IPS DF 6.9 (cell line): Measurements from ENCODE around the gene TLL2.

Source experiments
- DNase-seq: peaks from one replicate; pipeline ENCODE4 v3.0.0-alpha.2; 2013; ENCODE audit warnings: low read depth, low spot score
- H3K27ac ChIP-seq: one replicate; pipeline ENCODE4 v1.5.1; 2013; ENCODE audit warnings: low read length, control low read depth
- H3K27me3 ChIP-seq: 2 replicates; pipeline ENCODE4 v1.6.1; 2013; ENCODE audit warnings: mild to moderate bottlenecking, low read length; ENCODE audit not compliant: control insufficient read depth, insufficient read depth
- H3K36me3 ChIP-seq: 2 replicates; pipeline ENCODE4 v1.6.1; 2013; ENCODE audit warnings: low read length; ENCODE audit not compliant: control insufficient read depth, insufficient read depth
- H3K4me1 ChIP-seq: 2 replicates; pipeline ENCODE4 v1.6.1; 2013; ENCODE audit warnings: low read length; ENCODE audit not compliant: control insufficient read depth, insufficient read depth
- H3K4me3 ChIP-seq: 2 replicates; pipeline ENCODE4 v1.5.1; 2013; ENCODE audit warnings: mild to moderate bottlenecking, low read length
- H3K9me3 ChIP-seq: 2 replicates; pipeline ENCODE4 v1.6.1; 2013; ENCODE audit warnings: low read length, inconsistent platforms; ENCODE audit not compliant: control insufficient read depth, insufficient read depth
- WGBS: extraction: QIAGEN DNeasy Blood & Tissue Kit; methylation state at CpG from one replicate; pipeline ENCODE4 v1.1.7; 2013; ENCODE audit warnings: mixed read lengths, missing lambda C conversion rate; ENCODE audit not compliant: insufficient read length, insufficient coverage; 5-methylcytosine and 5-hydroxymethylcytosine counted together

TLL2 gene

GRCh38 chr10:96493871-96494525 lies 19.7 kb downstream of the TLL2 start:
- H3K4me3 ChIP-seq = no peak overlapping the region
- H3K9me3 ChIP-seq = no peaks in the 10 kb centered on the region
- H3K27ac ChIP-seq = no peak overlapping the region
- WGBS = no CpG with 5 or more reads among the region's 12 CpGs
- peaks cover 2% of the 10 kb centered on the region for H3K4me1 ChIP-seq
- H3K27me3 ChIP-seq = no peaks in the 10 kb centered on the region
- DNase-seq = no peak
- H3K36me3 ChIP-seq = no peaks in the 10 kb centered on the region

GRCh38 chr10:96493254-96493653 lies 20.5 kb downstream of the TLL2 start:
- H3K9me3 ChIP-seq = no peaks in the 10 kb centered on the region
- WGBS = no CpG with 5 or more reads among the region's 2 CpGs
- H3K27ac ChIP-seq = no peak overlapping the region
- DNase-seq = no peak
- no peaks in the 10 kb centered on the region for H3K36me3 ChIP-seq
- no peaks in the 10 kb centered on the region for H3K27me3 ChIP-seq
- H3K4me1 ChIP-seq = peaks cover 2% of the 10 kb centered on the region
- H3K4me3 ChIP-seq = no peak overlapping the region

- no peaks in the 10 kb centered on the region for H3K9me3 ChIP-seq
- H3K4me1 ChIP-seq = peaks cover 2% of the 10 kb centered on the region; the same call in 1 of the 2 replicates
- H3K27ac ChIP-seq = no peak overlapping the region
- H3K27me3 ChIP-seq = no peaks in the 10 kb centered on the region
- no peaks in the 10 kb centered on the region for H3K36me3 ChIP-seq
- no peak for DNase-seq
- no CpG with 5 or more reads among the region's 3 CpGs for WGBS
- no peak overlapping the region for H3K4me3 ChIP-seq
Observed at GRCh38 chr10:96491303-96491702, 22.4 kb downstream of the TLL2 start.

GRCh38 chr10:96488161-96488935 lies 25.4 kb downstream of the TLL2 start:
- Histone ChIP-seq H3K4me3 (no peak overlapping the region), H3K27me3 (no peaks in the 10 kb centered on the region), H3K36me3 (no peaks in the 10 kb centered on the region), H3K27ac (no peak overlapping the region), H3K4me1 (no peaks in the 10 kb centered on the region), H3K9me3 (no peaks in the 10 kb centered on the region)
- no peak for DNase-seq
- no CpG with 5 or more reads among the region's 14 CpGs for WGBS

- H3K36me3 ChIP-seq = no peaks in the 10 kb centered on the region
- H3K27me3 ChIP-seq = no peaks in the 10 kb centered on the region
- no peak for DNase-seq
- H3K4me3 ChIP-seq = no peak overlapping the region
- H3K27ac ChIP-seq = no peak overlapping the region
- WGBS = no CpG with 5 or more reads among the region's 4 CpGs
- H3K4me1 ChIP-seq = no peaks in the 10 kb centered on the region; the same call in 1 of the 2 replicates
- no peaks in the 10 kb centered on the region for H3K9me3 ChIP-seq
Observed at GRCh38 chr10:96482815-96483588, 30.7 kb downstream of the TLL2 start.

- no peaks in the 10 kb centered on the region; the same call in 1 of the 2 replicates for H3K4me1 ChIP-seq
- H3K27ac ChIP-seq = no peak overlapping the region
- no peak for DNase-seq
- H3K4me3 ChIP-seq = no peak overlapping the region
- WGBS = no CpG with 5 or more reads among the region's 9 CpGs
- H3K9me3 ChIP-seq = no peaks in the 10 kb centered on the region
- H3K36me3 ChIP-seq = no peaks in the 10 kb centered on the region
- no peaks in the 10 kb centered on the region for H3K27me3 ChIP-seq
Observed at GRCh38 chr10:96478355-96478754, 35.4 kb downstream of the TLL2 start.

- no peaks in the 10 kb centered on the region for H3K9me3 ChIP-seq
- WGBS = no CpG with 5 or more reads among the region's 9 CpGs
- 0 out of 2 replicates have a peak, but pooled peaks cover 2% of the 10 kb centered on the region for H3K4me1 ChIP-seq
- H3K4me3 ChIP-seq = no peak overlapping the region
- H3K27me3 ChIP-seq = no peaks in the 10 kb centered on the region
- no peaks in the 10 kb centered on the region for H3K36me3 ChIP-seq
- no peak for DNase-seq
- no peak overlapping the region for H3K27ac ChIP-seq
Observed at GRCh38 chr10:96473866-96474265, 39.9 kb downstream of the TLL2 start.

GRCh38 chr10:96470116-96470743 lies 43.5 kb downstream of the TLL2 start:
- Histone ChIP-seq H3K27ac (no peak overlapping the region), H3K27me3 (no peaks in the 10 kb centered on the region; the same call in 1 of the 2 replicates), H3K4me3 (no peak overlapping the region), H3K36me3 (no peaks in the 10 kb centered on the region), H3K9me3 (no peaks in the 10 kb centered on the region), H3K4me1 (0 out of 2 replicates have a peak, but pooled peaks cover 2% of the 10 kb centered on the region)
- peak; percentile 67 for DNase-seq
- WGBS = no CpG with 5 or more reads among the region's 4 CpGs

GRCh38 chr10:96468845-96469244 lies 44.9 kb downstream of the TLL2 start:
- Histone ChIP-seq H3K36me3 (no peaks in the 10 kb centered on the region), H3K27ac (no peak overlapping the region), H3K27me3 (no peaks in the 10 kb centered on the region; the same call in 1 of the 2 replicates), H3K9me3 (no peaks in the 10 kb centered on the region), H3K4me3 (no peak overlapping the region), H3K4me1 (0 out of 2 replicates have a peak, but pooled peaks cover 2% of the 10 kb centered on the region)
- DNase-seq = no peak
- WGBS = no CpG with 5 or more reads among the region's 5 CpGs

- Histone ChIP-seq H3K36me3 (no peaks in the 10 kb centered on the region), H3K27me3 (no peaks in the 10 kb centered on the region; the same call in 1 of the 2 replicates), H3K4me1 (0 out of 2 replicates have a peak, but pooled peaks cover 2% of the 10 kb centered on the region), H3K9me3 (no peaks in the 10 kb centered on the region), H3K4me3 (no peak overlapping the region), H3K27ac (no peak overlapping the region)
- no peak for DNase-seq
- WGBS = no CpG with 5 or more reads among the region's 6 CpGs
Observed at GRCh38 chr10:96465599-96465998, 48.1 kb downstream of the TLL2 start.
